Breast epithelium (tissue), 3 donors: ENCODE measurements around the gene NT5DC1.

Experiments
- POLR2A ChIP-seq: fragments of 450-650 bp; IDR thresholded peaks from one replicate; pipeline ENCODE4 v1.6.1; 2016; ENCODE audit warnings: antibody characterized with exemption, mild to moderate bottlenecking, moderate library complexity
- POLR2AphosphoS5 ChIP-seq, 3 donors: sonication (generic); formaldehyde crosslinking; IDR thresholded peaks; one replicate each; pipeline ENCODE4 v1.6.1; 2017; ENCODE audit warnings: antibody characterized with exemption in 3 of 3
- TF ChIP-seq, protein P1 (sequence below), 3 donors: fragments of 450-650 bp; IDR thresholded peaks; one replicate each; pipeline ENCODE4 v1.5.1; 2016 to 2017; ENCODE audit warnings: antibody characterized with exemption in 3 of 3, mild to moderate bottlenecking in 3 of 3, moderate library complexity in 3 of 3

DNA sequence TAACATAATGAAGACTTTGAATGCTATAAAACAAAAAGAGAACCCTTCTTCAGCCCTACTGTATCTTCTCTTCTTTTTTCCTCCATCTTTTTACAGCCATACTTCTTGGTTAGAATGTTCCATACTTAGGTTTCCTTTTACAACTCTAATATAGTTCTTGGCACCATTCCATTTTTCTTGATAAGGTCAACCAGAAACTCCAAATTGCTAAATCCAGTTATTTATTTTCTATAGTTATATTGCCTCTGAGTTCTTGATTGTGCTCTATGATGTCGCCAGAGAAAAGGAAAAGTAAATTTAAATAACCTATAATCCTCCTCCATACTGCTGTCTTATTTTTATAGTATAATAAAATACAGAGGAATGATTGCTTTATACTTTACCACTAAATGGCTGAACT lies 52.0 kb downstream of the NT5DC1 start:
- TF ChIP-seq, protein P1, sequence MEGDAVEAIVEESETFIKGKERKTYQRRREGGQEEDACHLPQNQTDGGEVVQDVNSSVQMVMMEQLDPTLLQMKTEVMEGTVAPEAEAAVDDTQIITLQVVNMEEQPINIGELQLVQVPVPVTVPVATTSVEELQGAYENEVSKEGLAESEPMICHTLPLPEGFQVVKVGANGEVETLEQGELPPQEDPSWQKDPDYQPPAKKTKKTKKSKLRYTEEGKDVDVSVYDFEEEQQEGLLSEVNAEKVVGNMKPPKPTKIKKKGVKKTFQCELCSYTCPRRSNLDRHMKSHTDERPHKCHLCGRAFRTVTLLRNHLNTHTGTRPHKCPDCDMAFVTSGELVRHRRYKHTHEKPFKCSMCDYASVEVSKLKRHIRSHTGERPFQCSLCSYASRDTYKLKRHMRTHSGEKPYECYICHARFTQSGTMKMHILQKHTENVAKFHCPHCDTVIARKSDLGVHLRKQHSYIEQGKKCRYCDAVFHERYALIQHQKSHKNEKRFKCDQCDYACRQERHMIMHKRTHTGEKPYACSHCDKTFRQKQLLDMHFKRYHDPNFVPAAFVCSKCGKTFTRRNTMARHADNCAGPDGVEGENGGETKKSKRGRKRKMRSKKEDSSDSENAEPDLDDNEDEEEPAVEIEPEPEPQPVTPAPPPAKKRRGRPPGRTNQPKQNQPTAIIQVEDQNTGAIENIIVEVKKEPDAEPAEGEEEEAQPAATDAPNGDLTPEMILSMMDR (IDR thresholded peaks at IDR 0.05) = no peak
- TF ChIP-seq POLR2A (no peak), POLR2AphosphoS5 (IDR thresholded peaks at IDR 0.05) (no peak)
